HepG2 (cell line): ENCODE data around the gene MT1G. TPM values are rescaled to one million over a fixed set of nuclear protein-coding genes. Genes with fewer than 3 reads are reported as not detected.

Experiments used
- ARHGAP35 ChIP-seq: sonication (generic); formaldehyde crosslinking; IDR thresholded peaks from 2 replicates; pipeline ENCODE4 v1.9.0; 2022; ENCODE audit warnings: mild to moderate bottlenecking, inconsistent platforms, moderate library complexity, missing genetic modification reagents, borderline replicate concordance
- BRD4 ChIP-seq: sonication (generic); formaldehyde crosslinking; IDR thresholded peaks from 2 replicates; pipeline ENCODE4 v1.4.0; 2020; ENCODE audit warnings: missing genetic modification reagents
- DPF2 ChIP-seq: sonication (generic); formaldehyde crosslinking; IDR thresholded peaks from 2 replicates; pipeline ENCODE4 v1.4.0; 2020; ENCODE audit warnings: mild to moderate bottlenecking, low read depth, missing genetic modification reagents, borderline replicate concordance
- EP300 ChIP-seq, 3 experiments: sonication (generic) in 1 of 3; formaldehyde crosslinking in 1 of 3; IDR thresholded peaks; 2 replicates each; pipeline versions ENCODE4 v1.5.1 to v1.6.1; 2011 to 2020; ENCODE audit warnings: low read depth in 2 of 3, low read length in 2 of 3, borderline replicate concordance in 1 of 3, improper control_type of control experiment in 1 of 3, mild to moderate bottlenecking in 1 of 3, missing genetic modification reagents in 1 of 3, moderate library complexity in 1 of 3
- HES4 ChIP-seq: sonication (generic); formaldehyde crosslinking; IDR thresholded peaks from 2 replicates; pipeline ENCODE4 v1.9.0; 2021; ENCODE audit warnings: mild to moderate bottlenecking, missing genetic modification reagents, borderline replicate concordance
- HNRNPK ChIP-seq: fragments of 200-400 bp; formaldehyde crosslinking; IDR thresholded peaks from 2 replicates; pipeline ENCODE4 v1.6.1; 2018; ENCODE audit warnings: low read length, low read depth, moderate library complexity, mild to moderate bottlenecking; ENCODE audit not compliant: poor library complexity, severe bottlenecking
- HOXD1 ChIP-seq: sonication (generic); formaldehyde crosslinking; IDR thresholded peaks from 2 replicates; pipeline ENCODE4 v1.5.0; 2020; ENCODE audit warnings: missing genetic modification reagents
- MAFG ChIP-seq: sonication (generic); formaldehyde crosslinking; IDR thresholded peaks from 2 replicates; pipeline ENCODE4 v1.5.1; 2020; ENCODE audit warnings: mild to moderate bottlenecking, missing genetic modification reagents
- PHF20 ChIP-seq: sonication (generic); formaldehyde crosslinking; IDR thresholded peaks from 2 replicates; pipeline ENCODE4 v1.5.0; 2020; ENCODE audit warnings: mild to moderate bottlenecking, missing genetic modification reagents
- PITX1 ChIP-seq: sonication (generic); formaldehyde crosslinking; IDR thresholded peaks from 2 replicates; pipeline ENCODE4 v1.5.1; 2020; ENCODE audit warnings: mild to moderate bottlenecking, missing genetic modification reagents
- SRSF1 ChIP-seq: fragments of 200-400 bp; formaldehyde crosslinking; optimal IDR thresholded peaks from 2 replicates; pipeline ENCODE3; 2017; ENCODE audit warnings: mild to moderate bottlenecking, low read depth, low read length, moderate library complexity
- SSRP1 ChIP-seq: IDR thresholded peaks from 2 replicates; pipeline ENCODE4 v1.6.1; 2016; ENCODE audit warnings: control low read depth
- ZBTB38 ChIP-seq: sonication (generic); formaldehyde crosslinking; IDR thresholded peaks from 2 replicates; pipeline ENCODE4 v1.5.1; 2020; ENCODE audit warnings: mild to moderate bottlenecking, missing genetic modification reagents
- ZNF280B ChIP-seq: sonication (generic); formaldehyde crosslinking; IDR thresholded peaks from 2 replicates; pipeline ENCODE4 v1.5.0; 2020; ENCODE audit warnings: missing genetic modification reagents, mild to moderate bottlenecking, borderline replicate concordance
- ZNF605 ChIP-seq: sonication (generic); formaldehyde crosslinking; IDR thresholded peaks from 2 replicates; pipeline ENCODE4 v1.8.0; 2022; ENCODE audit warnings: mild to moderate bottlenecking, missing genetic modification reagents
- ZSCAN12 ChIP-seq: sonication (generic); formaldehyde crosslinking; IDR thresholded peaks from 2 replicates; pipeline ENCODE4 v1.9.0; 2021; ENCODE audit warnings: mild to moderate bottlenecking, missing genetic modification reagents
- polyA plus RNA-seq, 8 experiments: library from polyadenylated mRNA; depleted of rRNA in 3 of 8; stranded (reverse) in 7 of 8; unstranded in 1 of 8; fragments of >200 nt; fragmentation: Illumina TruSeq in 4 of 8; extraction: Trizol in 4 of 8; gene quantifications; 2 replicates each; pipeline versions ENCODE4 v1.2.1 to v1.2.3, GENCODE V29; 2011 to 2016; ENCODE audit warnings: low read depth in 4 of 8, missing spikeins in 1 of 8, mixed read lengths in 1 of 8; ENCODE audit not compliant: insufficient read depth in 1 of 8
- total RNA-seq, 5 experiments: library from RNA; depleted of rRNA; stranded (reverse); fragments of >200 nt; fragmentation: Illumina TruSeq; extraction: Trizol; gene quantifications; 2 replicates each; pipeline ENCODE4 v1.2.3, GENCODE V29; 2016; ENCODE audit warnings: low read depth in 1 of 5
- TF ChIP-seq, protein P1 (sequence below): fragments of 450-650 bp; IDR thresholded peaks from 2 replicates; pipeline ENCODE4 v1.6.1; 2017
- TF ChIP-seq, protein P2 (sequence below): sonication (generic); formaldehyde crosslinking; IDR thresholded peaks from 2 replicates; pipeline ENCODE4 v1.5.1; 2020; ENCODE audit warnings: missing genetic modification reagents, mild to moderate bottlenecking, borderline replicate concordance
- TF ChIP-seq, protein P3 (sequence below): conservative IDR thresholded peaks from 2 replicates; pipeline ENCODE4 v1.6.1; 2018; ENCODE audit warnings: missing genetic modification reagents
- TF ChIP-seq, protein P4 (sequence below): sonication (generic); formaldehyde crosslinking; IDR thresholded peaks from 2 replicates; pipeline ENCODE4 v1.4.0; 2020; ENCODE audit warnings: missing genetic modification reagents

MT1G gene
- total and polyA plus RNA-seq, 2 of the 13 experiments (the other 11 are each of a cell fraction or from before 2014, with no cell fraction given): 3.6 to 377 TPM

DNA sequence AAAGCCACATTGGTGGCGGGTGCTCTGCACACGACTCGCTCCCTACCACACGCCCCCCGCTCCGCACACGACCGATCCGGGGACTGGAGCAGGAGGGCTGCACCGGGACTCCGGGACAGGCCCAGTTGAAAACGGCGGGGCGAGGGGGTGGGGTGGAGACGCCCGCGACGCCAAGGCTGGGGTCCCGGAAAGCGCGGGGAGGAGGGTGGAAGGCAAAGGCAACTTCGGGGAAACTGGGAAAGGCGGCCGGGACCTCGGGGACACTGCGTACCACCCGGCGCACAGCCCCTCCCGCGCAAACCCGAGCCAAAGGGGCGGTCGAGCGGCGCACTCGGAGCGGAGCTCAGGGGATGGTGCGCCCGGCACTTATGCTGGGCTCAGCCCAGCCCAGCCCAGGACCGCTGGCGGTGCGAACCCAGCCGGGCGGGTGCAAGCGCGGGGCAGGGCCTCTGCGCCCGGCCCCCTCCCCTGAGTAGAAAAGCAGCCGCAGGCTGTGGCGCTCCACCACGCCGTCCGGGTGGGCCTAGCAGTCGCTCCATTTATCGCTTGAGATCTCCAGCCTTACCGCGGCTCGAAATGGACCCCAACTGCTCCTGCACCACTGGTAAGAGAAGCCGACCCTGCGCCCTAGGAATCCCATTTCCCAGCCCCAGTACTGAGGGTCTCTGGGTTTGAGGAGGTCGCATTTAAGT is 35.6 kb downstream of the MT1G start, which contains the start of gene MT1M (continued):
- TF ChIP-seq, protein P1, sequence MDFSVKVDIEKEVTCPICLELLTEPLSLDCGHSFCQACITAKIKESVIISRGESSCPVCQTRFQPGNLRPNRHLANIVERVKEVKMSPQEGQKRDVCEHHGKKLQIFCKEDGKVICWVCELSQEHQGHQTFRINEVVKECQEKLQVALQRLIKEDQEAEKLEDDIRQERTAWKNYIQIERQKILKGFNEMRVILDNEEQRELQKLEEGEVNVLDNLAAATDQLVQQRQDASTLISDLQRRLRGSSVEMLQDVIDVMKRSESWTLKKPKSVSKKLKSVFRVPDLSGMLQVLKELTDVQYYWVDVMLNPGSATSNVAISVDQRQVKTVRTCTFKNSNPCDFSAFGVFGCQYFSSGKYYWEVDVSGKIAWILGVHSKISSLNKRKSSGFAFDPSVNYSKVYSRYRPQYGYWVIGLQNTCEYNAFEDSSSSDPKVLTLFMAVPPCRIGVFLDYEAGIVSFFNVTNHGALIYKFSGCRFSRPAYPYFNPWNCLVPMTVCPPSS: no peak
- TF ChIP-seq EP300 (IDR thresholded peaks at IDR 0.05; ENCODE audit: low read depth in 2 of 2, low read length in 2 of 2): no peak
- TF ChIP-seq EP300 (CRISPR knock-in tag; IDR thresholded peaks at IDR 0.05; ENCODE audit: borderline replicate concordance): no peak
- TF ChIP-seq, protein P2, sequence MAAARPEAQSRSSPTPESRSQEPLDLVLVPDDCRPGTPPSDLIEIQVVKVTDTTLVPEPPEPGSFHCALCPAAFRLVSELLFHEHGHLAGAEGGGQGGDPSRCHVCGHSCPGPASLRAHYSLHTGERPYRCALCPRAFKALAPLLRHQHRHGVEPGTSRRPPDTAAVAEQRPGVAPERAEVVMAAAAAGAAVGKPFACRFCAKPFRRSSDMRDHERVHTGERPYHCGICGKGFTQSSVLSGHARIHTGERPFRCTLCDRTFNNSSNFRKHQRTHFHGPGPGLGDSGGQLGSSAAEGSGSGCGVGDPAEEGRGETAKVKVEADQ: no peak
- TF ChIP-seq PITX1: peak; percentile 62; the same call in 1 of the 2 replicates
- peak; percentile 55; the same call in 1 of the 2 replicates for TF ChIP-seq ZBTB38 (CRISPR knock-in tag)
- no peak for TF ChIP-seq SRSF1
- TF ChIP-seq BRD4 (CRISPR knock-in tag): no peak
- TF ChIP-seq SSRP1 (CRISPR knock-in tag): no peak
- no peak for TF ChIP-seq HNRNPK
- no peak for TF ChIP-seq MAFG
- TF ChIP-seq DPF2 (CRISPR knock-in tag): no peak
- TF ChIP-seq ARHGAP35: no peak
- TF ChIP-seq HOXD1 (CRISPR knock-in tag): no peak
- TF ChIP-seq ZSCAN12 (CRISPR knock-in tag): no peak
- TF ChIP-seq ZNF605 (CRISPR knock-in tag): no peak
- TF ChIP-seq HES4: no peak; the same call in 1 of the 2 replicates
- TF ChIP-seq, protein P3, sequence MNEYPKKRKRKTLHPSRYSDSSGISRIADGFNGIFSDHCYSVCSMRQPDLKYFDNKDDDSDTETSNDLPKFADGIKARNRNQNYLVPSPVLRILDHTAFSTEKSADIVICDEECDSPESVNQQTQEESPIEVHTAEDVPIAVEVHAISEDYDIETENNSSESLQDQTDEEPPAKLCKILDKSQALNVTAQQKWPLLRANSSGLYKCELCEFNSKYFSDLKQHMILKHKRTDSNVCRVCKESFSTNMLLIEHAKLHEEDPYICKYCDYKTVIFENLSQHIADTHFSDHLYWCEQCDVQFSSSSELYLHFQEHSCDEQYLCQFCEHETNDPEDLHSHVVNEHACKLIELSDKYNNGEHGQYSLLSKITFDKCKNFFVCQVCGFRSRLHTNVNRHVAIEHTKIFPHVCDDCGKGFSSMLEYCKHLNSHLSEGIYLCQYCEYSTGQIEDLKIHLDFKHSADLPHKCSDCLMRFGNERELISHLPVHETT (CRISPR knock-in tag): no peak
- TF ChIP-seq ZNF280B (CRISPR knock-in tag): 0 out of 2 replicates have a peak, but pooled peaks have one; percentile 50
- no peak for TF ChIP-seq PHF20 (CRISPR knock-in tag)
- TF ChIP-seq, protein P4, sequence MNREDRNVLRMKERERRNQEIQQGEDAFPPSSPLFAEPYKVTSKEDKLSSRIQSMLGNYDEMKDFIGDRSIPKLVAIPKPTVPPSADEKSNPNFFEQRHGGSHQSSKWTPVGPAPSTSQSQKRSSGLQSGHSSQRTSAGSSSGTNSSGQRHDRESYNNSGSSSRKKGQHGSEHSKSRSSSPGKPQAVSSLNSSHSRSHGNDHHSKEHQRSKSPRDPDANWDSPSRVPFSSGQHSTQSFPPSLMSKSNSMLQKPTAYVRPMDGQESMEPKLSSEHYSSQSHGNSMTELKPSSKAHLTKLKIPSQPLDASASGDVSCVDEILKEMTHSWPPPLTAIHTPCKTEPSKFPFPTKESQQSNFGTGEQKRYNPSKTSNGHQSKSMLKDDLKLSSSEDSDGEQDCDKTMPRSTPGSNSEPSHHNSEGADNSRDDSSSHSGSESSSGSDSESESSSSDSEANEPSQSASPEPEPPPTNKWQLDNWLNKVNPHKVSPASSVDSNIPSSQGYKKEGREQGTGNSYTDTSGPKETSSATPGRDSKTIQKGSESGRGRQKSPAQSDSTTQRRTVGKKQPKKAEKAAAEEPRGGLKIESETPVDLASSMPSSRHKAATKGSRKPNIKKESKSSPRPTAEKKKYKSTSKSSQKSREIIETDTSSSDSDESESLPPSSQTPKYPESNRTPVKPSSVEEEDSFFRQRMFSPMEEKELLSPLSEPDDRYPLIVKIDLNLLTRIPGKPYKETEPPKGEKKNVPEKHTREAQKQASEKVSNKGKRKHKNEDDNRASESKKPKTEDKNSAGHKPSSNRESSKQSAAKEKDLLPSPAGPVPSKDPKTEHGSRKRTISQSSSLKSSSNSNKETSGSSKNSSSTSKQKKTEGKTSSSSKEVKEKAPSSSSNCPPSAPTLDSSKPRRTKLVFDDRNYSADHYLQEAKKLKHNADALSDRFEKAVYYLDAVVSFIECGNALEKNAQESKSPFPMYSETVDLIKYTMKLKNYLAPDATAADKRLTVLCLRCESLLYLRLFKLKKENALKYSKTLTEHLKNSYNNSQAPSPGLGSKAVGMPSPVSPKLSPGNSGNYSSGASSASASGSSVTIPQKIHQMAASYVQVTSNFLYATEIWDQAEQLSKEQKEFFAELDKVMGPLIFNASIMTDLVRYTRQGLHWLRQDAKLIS (CRISPR knock-in tag): no peak
